WI38 (cell line): ENCODE data around the gene RIPK1.
"Not testable (repeated sequence)": the region's sequence is repeated elsewhere in the genome, so short reads cannot be mapped to it uniquely, and the experiment has no call there.

ENCODE experiments used
- H3K4me3 ChIP-seq: 2 replicates; pipeline ENCODE4 v1.5.1; 2011; ENCODE audit warnings: low read depth, mild to moderate bottlenecking, control low read depth, low read length
- TF ChIP-seq, protein P1 (sequence below): IDR thresholded peaks from 2 replicates; pipeline ENCODE4 v1.5.1; 2012; ENCODE audit warnings: low read depth, mild to moderate bottlenecking, control low read depth, low read length

Gene RIPK1

DNA sequence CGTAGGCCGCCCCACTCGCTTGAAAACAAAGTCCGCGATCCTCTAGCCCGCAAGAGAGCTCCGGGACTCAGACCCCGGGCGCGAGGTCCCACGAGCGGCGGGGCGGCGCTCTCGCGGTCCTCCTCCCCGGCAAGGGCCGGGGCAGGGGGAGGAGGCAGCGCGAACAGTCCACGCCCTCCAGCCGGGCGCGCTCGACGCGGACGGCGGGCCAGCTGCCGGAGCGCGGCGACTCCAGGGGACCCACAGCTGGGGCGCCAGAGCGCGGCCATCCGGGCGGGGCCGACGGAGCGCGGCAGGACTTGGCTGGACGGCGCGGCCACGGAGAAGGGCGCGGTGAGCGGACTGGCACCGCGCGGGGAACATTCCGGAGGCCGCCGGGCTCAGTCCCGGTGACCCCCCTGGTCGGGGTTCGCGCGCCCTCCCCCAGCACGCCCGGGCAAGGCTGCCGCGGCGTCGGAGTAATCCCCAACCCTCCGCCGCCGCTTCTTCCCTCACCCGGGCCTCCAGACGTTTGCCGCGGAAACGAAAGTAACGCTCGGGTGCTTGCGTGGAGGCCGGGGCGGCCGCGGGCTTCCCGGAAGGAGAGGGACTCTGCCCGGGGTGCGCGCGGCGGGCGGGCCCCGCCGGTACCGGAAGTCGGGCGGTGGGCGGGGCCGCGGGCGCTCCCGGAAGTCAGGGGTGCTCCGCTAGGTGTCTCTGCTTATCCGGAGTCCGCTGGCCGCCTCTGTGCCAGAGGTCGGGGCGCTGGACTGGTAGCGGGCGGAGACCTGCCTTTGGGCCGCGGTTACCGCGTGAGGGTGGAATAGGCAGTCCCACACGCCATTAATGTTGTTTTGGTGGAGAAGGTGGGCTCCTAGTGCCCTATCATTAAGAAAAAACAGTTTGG lies at the start of gene RIPK1:
RIPK1 (plus strand) TSS at position 166 of the 886 bp plus-strand sequence. CDS start 8,330 bp downstream, outside the sequence.
- H3K4me3 ChIP-seq: peak within 1 kb of the TSS; percentile 81
- TF ChIP-seq, protein P1, sequence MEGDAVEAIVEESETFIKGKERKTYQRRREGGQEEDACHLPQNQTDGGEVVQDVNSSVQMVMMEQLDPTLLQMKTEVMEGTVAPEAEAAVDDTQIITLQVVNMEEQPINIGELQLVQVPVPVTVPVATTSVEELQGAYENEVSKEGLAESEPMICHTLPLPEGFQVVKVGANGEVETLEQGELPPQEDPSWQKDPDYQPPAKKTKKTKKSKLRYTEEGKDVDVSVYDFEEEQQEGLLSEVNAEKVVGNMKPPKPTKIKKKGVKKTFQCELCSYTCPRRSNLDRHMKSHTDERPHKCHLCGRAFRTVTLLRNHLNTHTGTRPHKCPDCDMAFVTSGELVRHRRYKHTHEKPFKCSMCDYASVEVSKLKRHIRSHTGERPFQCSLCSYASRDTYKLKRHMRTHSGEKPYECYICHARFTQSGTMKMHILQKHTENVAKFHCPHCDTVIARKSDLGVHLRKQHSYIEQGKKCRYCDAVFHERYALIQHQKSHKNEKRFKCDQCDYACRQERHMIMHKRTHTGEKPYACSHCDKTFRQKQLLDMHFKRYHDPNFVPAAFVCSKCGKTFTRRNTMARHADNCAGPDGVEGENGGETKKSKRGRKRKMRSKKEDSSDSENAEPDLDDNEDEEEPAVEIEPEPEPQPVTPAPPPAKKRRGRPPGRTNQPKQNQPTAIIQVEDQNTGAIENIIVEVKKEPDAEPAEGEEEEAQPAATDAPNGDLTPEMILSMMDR: 0 out of 2 replicates have a peak, but pooled peaks have one; percentile 7

- TF ChIP-seq, protein P1: no peak
- H3K4me3 ChIP-seq: no peak overlapping the region
Observed at GRCh38 chr6:3019065-3019464, 49.2 kb upstream of the RIPK1 start.

- H3K4me3 ChIP-seq: no peak overlapping the region
- TF ChIP-seq, protein P1: no peak
Observed at GRCh38 chr6:3019749-3020320, 48.5 kb upstream of the RIPK1 start.

DNA sequence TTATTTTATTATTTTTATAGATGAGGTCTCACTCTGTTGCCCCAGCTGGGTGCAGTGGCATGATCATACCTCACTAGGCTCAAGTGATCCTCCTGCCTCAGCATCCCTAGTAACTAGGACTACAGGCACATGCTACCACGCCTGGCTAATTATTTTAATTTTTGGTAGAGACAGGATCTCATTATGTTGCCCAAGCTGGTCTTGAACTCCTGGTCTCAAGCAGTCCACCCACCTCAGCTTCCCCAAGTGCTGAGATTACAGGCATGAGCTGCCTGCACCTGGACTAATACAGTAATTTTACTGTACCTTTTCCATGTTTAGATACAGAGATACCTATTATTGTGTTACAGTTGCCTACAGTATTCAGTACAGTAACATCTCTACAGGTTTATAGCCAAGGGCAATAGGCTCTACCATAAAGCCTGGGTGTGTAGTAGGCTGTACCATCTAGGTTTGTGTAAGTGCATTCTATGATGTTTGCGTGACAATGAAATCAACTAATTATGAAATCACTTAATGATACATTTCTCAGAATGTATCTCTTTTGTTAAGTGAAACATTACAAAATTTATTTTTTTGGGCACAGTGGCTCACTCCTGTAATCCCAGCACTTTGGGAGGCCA lies 47.2 kb upstream of the RIPK1 start:
- not testable (repeated sequence) for H3K4me3 ChIP-seq

DNA sequence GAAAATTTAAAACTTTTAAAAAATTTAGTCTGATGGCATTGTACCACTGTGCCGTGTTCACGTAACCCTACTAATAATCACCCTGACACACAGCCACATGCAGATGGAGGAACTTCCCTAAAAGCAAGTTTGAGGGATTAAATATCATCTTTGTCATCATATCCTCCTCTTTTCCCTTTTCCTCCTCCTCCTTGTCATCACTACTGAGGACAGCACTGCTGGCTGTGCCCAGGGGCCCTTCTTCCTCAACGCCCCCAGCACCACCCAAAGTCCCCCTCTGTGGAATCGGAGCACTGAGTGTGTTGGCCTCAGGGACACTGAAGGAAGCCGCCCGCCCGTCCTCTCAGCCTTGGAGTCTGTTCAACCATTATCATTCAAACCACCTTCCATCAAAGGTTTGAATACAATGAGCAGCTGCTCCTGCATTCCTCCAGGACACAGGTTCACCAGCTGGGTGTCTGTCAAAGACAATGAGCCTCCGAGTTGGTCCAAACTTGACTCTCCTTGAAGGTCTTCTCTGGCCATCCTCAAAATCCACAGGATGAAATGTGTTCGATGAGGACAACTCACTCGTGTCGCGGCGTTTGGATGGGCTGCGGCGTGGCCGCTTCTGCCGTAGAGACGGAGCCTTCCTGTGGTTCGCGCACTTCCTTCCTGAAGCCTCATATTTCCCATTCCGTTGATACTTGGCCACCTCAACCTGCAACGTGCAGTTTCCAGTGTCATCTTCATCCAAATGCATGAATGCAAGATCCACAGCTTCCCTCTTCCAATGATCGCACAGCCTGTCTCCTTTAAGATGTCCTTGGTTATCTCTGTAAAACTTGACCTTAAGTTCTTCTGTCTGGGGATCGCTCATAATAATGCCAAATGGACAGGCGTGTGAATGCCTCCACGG lies 45.3 kb upstream of the RIPK1 start:
- no peak overlapping the region for H3K4me3 ChIP-seq
- TF ChIP-seq, protein P1: no peak

- TF ChIP-seq, protein P1: no peak
Observed at GRCh38 chr6:3023663-3024483, 44.4 kb upstream of the RIPK1 start.

More at GRCh38 chr6:3023663-3024483, 44.4 kb upstream of the RIPK1 start:
- no peak overlapping the region for H3K4me3 ChIP-seq
